Testis (tissue), 3 donors: ENCODE data around the gene ADTRP. TPM values are rescaled to one million over a fixed set of nuclear protein-coding genes. Genes with fewer than 3 reads are reported as not detected.

Experiments
- DNase-seq: peaks from one replicate; pipeline ENCODE4 v3.0.0-alpha.2; 2019
- H3K27ac ChIP-seq, 2 donors: fragments of 200-600 bp; sonication (generic); one replicate each; pipeline ENCODE4 v1.5.1; 2019
- H3K27me3 ChIP-seq: fragments of 200-600 bp; sonication (generic); one replicate; pipeline ENCODE4 v1.5.1; 2019
- H3K36me3 ChIP-seq: fragments of 200-600 bp; sonication (generic); one replicate; pipeline ENCODE4 v1.5.1; 2017; ENCODE audit warnings: low read depth; ENCODE audit errors: missing control alignments
- H3K4me1 ChIP-seq: fragments of 200-600 bp; sonication (generic); one replicate; pipeline ENCODE4 v1.5.1; 2019
- H3K4me3 ChIP-seq, 2 donors: fragments of 200-600 bp; sonication (generic); one replicate each; pipeline ENCODE4 v1.5.1; 2017 to 2019
- H3K9me3 ChIP-seq: fragments of 200-600 bp; sonication (generic); one replicate; pipeline ENCODE4 v1.5.1; 2017
- POLR2A ChIP-seq: fragments of 450-650 bp; IDR thresholded peaks from one replicate; pipeline ENCODE4 v1.6.1; 2017; ENCODE audit warnings: antibody characterized with exemption, mild to moderate bottlenecking, moderate library complexity
- WGBS, 2 donors: methylation state at CpG; one replicate each; pipeline ENCODE4 v1.1.5; 2018; 5-methylcytosine and 5-hydroxymethylcytosine counted together
- intact Hi-C: fragments of 100-400 bp; cut with DNase I; formaldehyde crosslinking; loops from one replicate; pipeline ENCODE4 v1.15.1; 2023; ENCODE audit warnings: low total_unique reads
- polyA plus RNA-seq: library from polyadenylated mRNA; stranded (reverse); fragments of 350-450 nt; fragmentation: Illumina TruSeq; extraction: RNeasy Lipid Tissue Mini Kit (QIAGEN cat#74804); gene quantifications from one replicate; pipeline ENCODE4 v1.2.3, GENCODE V29; 2014; ENCODE audit warnings: low read depth, low replicate concordance; ENCODE audit not compliant: insufficient read depth
- total RNA-seq, 2 donors: library from RNA; depleted of rRNA; stranded (reverse); fragments of >200 nt; gene quantifications; one replicate each; pipeline ENCODE4 v1.2.3, GENCODE V29; 2016
- TF ChIP-seq, protein P1 (sequence below), 3 experiments: fragments of 450-650 bp in 2 of 3; fragments of 200-600 bp in 1 of 3; sonication (generic) in 1 of 3; IDR thresholded peaks; one replicate each; pipeline ENCODE4 v1.5.1; 2016 to 2019; ENCODE audit warnings: antibody characterized with exemption in 3 of 3, mild to moderate bottlenecking in 2 of 3, moderate library complexity in 1 of 3

The ADTRP gene
- total and polyA plus RNA-seq, 3 donors from 2014 or later, result 8.3 to 49.6 (median 21.3) TPM

DNA sequence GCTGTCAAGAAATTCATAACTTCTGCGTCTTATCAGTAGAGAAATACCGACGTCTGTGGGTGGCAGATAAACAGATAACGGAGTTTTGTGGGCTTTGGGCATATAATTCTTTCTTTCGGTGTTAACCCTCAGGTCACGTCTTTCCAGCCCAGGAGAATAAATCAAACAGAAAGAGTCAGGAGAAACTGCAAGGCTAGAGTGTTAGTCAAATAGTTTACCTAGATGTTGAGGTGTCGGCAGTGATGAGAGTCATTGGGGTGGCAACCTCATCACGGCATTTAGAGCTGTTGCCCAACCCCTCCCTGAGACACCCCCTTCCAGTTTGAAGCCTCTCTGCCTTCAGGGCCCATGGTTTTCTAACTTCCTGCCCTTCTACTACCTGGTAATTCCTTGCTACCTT lies 49.5 kb downstream of the ADTRP start:
- H3K27me3 ChIP-seq, result no peaks in the 10 kb centered on the region
- intact Hi-C loops, result no loop called here
- no peak for DNase-seq
- WGBS, 2 donors, result 75 to 79% methylated on average over 8 of the region's 8 CpGs
- no peak overlapping the region for H3K4me3 ChIP-seq
- H3K9me3 ChIP-seq, result no peaks in the 10 kb centered on the region
- H3K27ac ChIP-seq, result no peak overlapping the region
- no peaks in the 10 kb centered on the region for H3K36me3 ChIP-seq
- TF ChIP-seq POLR2A, result no peak
- TF ChIP-seq, protein P1, sequence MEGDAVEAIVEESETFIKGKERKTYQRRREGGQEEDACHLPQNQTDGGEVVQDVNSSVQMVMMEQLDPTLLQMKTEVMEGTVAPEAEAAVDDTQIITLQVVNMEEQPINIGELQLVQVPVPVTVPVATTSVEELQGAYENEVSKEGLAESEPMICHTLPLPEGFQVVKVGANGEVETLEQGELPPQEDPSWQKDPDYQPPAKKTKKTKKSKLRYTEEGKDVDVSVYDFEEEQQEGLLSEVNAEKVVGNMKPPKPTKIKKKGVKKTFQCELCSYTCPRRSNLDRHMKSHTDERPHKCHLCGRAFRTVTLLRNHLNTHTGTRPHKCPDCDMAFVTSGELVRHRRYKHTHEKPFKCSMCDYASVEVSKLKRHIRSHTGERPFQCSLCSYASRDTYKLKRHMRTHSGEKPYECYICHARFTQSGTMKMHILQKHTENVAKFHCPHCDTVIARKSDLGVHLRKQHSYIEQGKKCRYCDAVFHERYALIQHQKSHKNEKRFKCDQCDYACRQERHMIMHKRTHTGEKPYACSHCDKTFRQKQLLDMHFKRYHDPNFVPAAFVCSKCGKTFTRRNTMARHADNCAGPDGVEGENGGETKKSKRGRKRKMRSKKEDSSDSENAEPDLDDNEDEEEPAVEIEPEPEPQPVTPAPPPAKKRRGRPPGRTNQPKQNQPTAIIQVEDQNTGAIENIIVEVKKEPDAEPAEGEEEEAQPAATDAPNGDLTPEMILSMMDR (IDR thresholded peaks at IDR 0.05), result no peak
- H3K4me1 ChIP-seq, result no peaks in the 10 kb centered on the region

DNA sequence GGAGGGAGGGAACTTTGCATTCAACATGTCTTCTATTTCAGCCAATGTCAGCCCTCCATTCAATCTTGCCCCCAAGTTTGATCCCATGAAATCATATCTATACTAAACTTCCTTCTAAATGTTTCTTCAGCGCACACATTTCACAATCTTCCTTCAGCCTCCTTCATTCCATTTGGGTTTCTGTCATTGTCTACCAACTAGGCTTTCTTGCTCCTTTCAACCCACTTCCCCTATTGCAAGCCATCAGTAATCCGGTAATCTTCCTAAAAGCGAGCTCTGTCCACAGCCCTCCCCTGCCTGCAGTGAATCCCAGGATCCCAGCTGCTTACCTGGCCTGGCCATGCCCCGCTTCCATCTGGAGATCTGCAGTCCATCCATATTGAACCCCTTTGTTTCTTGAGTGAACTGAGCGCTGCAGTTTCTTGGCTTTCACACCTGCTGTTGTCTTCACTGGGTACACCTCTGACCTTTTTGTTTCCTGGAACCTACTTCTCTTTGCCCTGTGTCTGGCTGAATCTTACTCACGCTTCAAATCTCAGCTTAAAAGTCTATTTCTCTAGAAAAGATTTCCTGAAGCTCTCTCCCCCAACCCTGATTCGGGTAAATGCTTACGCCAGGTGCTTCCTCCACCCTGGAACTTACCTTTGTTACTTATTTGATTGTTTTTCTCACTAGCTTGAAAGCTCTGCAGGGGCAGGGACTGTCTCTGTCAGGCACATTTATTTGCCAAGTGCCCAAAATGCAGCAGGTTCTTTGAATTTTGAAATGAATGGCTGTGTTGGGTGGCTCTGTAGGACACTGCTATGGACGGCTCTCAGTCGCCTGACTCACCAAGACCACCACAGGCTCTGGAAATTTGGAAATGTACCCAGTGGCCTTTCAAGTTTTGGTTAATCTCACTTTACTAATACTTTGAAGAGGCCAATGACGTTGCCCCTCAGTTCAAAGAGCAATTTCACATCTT lies 50.3 kb downstream of the ADTRP start:
- WGBS, 2 donors, result 86 to 92% methylated on average over 11 of the region's 11 CpGs
- no peak overlapping the region for H3K27ac ChIP-seq
- no peak for TF ChIP-seq POLR2A
- TF ChIP-seq, protein P1 (IDR thresholded peaks at IDR 0.05), result no peak

DNA sequence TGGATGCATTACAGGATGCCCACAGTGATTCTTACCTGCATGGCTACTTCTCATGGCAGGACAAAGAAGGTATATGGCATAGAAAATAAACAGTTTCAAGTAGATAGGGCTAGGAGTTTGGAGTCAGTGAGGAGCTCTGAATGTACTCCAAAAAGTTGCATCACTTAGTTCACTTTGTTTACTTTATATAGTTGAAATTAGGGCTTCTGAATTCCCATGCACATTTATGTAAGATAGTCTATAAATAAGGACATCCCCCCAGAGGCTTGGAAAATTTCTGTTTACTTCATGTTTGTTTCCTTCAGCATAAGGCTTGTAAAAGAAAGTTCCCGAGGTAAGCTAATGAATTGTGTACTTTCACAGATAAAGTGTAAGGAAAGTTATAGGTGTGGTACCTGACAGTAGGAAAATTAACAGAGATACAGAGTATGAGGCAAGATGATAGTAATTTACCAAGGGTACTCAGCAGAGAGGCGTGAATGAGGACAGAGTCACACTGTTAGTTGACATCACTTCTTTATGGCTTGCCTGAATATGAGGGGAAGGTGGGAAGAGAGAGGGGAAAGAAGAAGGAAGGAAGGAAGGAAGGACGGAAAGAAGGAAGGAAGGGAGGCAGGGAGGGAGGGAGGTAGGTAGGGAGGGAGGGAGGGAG lies 51.1 kb downstream of the ADTRP start:
- H3K27ac ChIP-seq, result no peak overlapping the region
- intact Hi-C loops, result no loop called here
- no peaks in the 10 kb centered on the region for H3K27me3 ChIP-seq
- no peak for TF ChIP-seq POLR2A
- H3K4me1 ChIP-seq, result no peaks in the 10 kb centered on the region
- no peak overlapping the region for H3K4me3 ChIP-seq
- no peaks in the 10 kb centered on the region for H3K9me3 ChIP-seq
- DNase-seq, result no peak
- no peaks in the 10 kb centered on the region for H3K36me3 ChIP-seq
- WGBS, 2 donors, result 66 to 77% methylated on average over 3 of the region's 3 CpGs

More for the DNA sequence above, 50.3 kb downstream of the ADTRP start:
- Histone ChIP-seq H3K27me3 (no peaks in the 10 kb centered on the region), H3K9me3 (no peaks in the 10 kb centered on the region), H3K36me3 (no peaks in the 10 kb centered on the region), H3K4me1 (no peaks in the 10 kb centered on the region), H3K4me3 (no peak overlapping the region)
- intact Hi-C loops, result no loop called here
- no peak for DNase-seq

DNA sequence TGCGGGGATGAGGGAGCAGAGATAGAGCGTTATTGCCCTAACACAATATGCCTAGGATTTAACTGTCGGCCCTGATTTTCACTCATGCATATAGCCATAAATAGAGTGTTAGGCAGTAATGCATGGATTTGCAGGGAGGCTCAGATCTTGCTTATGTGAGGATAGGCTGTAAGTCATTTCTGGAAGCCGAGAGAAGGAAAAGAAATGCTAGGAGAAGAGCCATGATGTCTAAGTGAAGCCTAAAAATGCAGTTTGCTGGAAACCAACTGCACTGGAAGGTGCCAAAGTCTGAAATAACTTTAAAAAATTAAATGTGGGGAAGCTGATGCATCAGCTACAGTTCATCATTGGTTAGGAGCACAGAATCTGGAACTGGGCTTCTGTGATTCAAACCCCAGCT lies 54.3 kb downstream of the ADTRP start:
- 95 to 100% methylated on average over 4 of the region's 4 CpGs for WGBS, 2 donors
- intact Hi-C loops, result no loop called here
- TF ChIP-seq, protein P1 (IDR thresholded peaks at IDR 0.05), result no peak
- no peak for TF ChIP-seq POLR2A

More for the DNA sequence above, 54.3 kb downstream of the ADTRP start:
- no peaks in the 10 kb centered on the region for H3K4me1 ChIP-seq
- H3K27me3 ChIP-seq, result no peaks in the 10 kb centered on the region
- H3K9me3 ChIP-seq, result no peaks in the 10 kb centered on the region
- DNase-seq, result no peak
- H3K4me3 ChIP-seq, result no peak overlapping the region
- no peak overlapping the region for H3K27ac ChIP-seq
- no peaks in the 10 kb centered on the region for H3K36me3 ChIP-seq
